Liver (tissue), 3 donors: Measurements from ENCODE around the gene LLGL2.

ENCODE experiments used
- CTCF ChIP-seq: fragments of 150-350 bp; IDR thresholded peaks from 2 replicates; pipeline ENCODE4 v1.5.1; 2017; ENCODE audit warnings: improper control_type of control experiment, low read depth, low read length; ENCODE audit not compliant: missing input control
- HNF4A ChIP-seq, 2 donors: conservative IDR thresholded peaks; 2 replicates each; pipeline ENCODE4 v1.6.1; 2016; ENCODE audit warnings: antibody characterized with exemption in 2 of 2, mild to moderate bottlenecking in 2 of 2
- TF ChIP-seq, protein P1 (sequence below): IDR thresholded peaks from 2 replicates; pipeline ENCODE4 v1.6.1; 2016; ENCODE audit warnings: antibody characterized with exemption
- TF ChIP-seq, protein P2 (sequence below): IDR thresholded peaks from 2 replicates; pipeline ENCODE4 v1.6.1; 2016; ENCODE audit warnings: antibody characterized with exemption, mild to moderate bottlenecking
- donor health status: healthy.
- donor health status: healthy.

- TF ChIP-seq CTCF (no peak), HNF4A (conservative IDR thresholded peaks at IDR 0.05) (no peak)
- TF ChIP-seq, protein P1, sequence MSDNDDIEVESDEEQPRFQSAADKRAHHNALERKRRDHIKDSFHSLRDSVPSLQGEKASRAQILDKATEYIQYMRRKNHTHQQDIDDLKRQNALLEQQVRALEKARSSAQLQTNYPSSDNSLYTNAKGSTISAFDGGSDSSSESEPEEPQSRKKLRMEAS = no peak
- TF ChIP-seq, protein P2, sequence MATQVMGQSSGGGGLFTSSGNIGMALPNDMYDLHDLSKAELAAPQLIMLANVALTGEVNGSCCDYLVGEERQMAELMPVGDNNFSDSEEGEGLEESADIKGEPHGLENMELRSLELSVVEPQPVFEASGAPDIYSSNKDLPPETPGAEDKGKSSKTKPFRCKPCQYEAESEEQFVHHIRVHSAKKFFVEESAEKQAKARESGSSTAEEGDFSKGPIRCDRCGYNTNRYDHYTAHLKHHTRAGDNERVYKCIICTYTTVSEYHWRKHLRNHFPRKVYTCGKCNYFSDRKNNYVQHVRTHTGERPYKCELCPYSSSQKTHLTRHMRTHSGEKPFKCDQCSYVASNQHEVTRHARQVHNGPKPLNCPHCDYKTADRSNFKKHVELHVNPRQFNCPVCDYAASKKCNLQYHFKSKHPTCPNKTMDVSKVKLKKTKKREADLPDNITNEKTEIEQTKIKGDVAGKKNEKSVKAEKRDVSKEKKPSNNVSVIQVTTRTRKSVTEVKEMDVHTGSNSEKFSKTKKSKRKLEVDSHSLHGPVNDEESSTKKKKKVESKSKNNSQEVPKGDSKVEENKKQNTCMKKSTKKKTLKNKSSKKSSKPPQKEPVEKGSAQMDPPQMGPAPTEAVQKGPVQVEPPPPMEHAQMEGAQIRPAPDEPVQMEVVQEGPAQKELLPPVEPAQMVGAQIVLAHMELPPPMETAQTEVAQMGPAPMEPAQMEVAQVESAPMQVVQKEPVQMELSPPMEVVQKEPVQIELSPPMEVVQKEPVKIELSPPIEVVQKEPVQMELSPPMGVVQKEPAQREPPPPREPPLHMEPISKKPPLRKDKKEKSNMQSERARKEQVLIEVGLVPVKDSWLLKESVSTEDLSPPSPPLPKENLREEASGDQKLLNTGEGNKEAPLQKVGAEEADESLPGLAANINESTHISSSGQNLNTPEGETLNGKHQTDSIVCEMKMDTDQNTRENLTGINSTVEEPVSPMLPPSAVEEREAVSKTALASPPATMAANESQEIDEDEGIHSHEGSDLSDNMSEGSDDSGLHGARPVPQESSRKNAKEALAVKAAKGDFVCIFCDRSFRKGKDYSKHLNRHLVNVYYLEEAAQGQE = no peak
Observed at GRCh38 chr17:75552425-75553294, 27.2 kb downstream of the LLGL2 start.
